KMS-11 (cell line): Measurements from ENCODE around the gene CUL7.

Experiments
- H2AFZ ChIP-seq: fragments of 200-600 bp; sonication (generic); 2 replicates; pipeline ENCODE4 v1.6.1; 2016; ENCODE audit warnings: antibody characterized with exemption, mixed run types, low read depth
- H3K27ac ChIP-seq: fragments of 200-600 bp; sonication (generic); 2 replicates; pipeline ENCODE4 v1.6.1; 2016; ENCODE audit warnings: mild to moderate bottlenecking, mixed run types
- H3K27me3 ChIP-seq: fragments of 200-600 bp; sonication (generic); 2 replicates; pipeline ENCODE4 v1.6.1; 2017; ENCODE audit warnings: mild to moderate bottlenecking, low read depth, mixed run types, moderate library complexity; ENCODE audit not compliant: insufficient read depth
- H3K36me3 ChIP-seq: fragments of 200-600 bp; sonication (generic); 2 replicates; pipeline ENCODE4 v1.6.1; 2017; ENCODE audit warnings: mild to moderate bottlenecking, mixed run types; ENCODE audit not compliant: insufficient read depth
- H3K4me1 ChIP-seq: fragments of 200-600 bp; sonication (generic); 2 replicates; pipeline ENCODE4 v1.6.1; 2016; ENCODE audit warnings: mild to moderate bottlenecking, low read depth, mixed run types; ENCODE audit not compliant: poor library complexity, severe bottlenecking
- H3K4me2 ChIP-seq: fragments of 200-600 bp; sonication (generic); 2 replicates; pipeline ENCODE4 v1.7.0; 2016; ENCODE audit warnings: mild to moderate bottlenecking, mixed run types
- H3K4me3 ChIP-seq: fragments of 200-600 bp; sonication (generic); IDR thresholded peaks from 2 replicates; pipeline ENCODE4 v1.6.1; 2017; ENCODE audit warnings: low read depth, low read length, mixed read lengths; ENCODE audit not compliant: insufficient read depth
- H3K79me2 ChIP-seq: fragments of 200-600 bp; sonication (generic); 2 replicates; pipeline ENCODE4 v1.6.1; 2016; ENCODE audit warnings: low read depth, mixed run types; ENCODE audit not compliant: insufficient read depth
- H3K9ac ChIP-seq: fragments of 200-600 bp; sonication (generic); 2 replicates; pipeline ENCODE4 v1.6.1; 2016; ENCODE audit warnings: mild to moderate bottlenecking, mixed run types
- H4K20me1 ChIP-seq: fragments of 200-600 bp; sonication (generic); 2 replicates; pipeline ENCODE4 v1.6.1; 2016; ENCODE audit warnings: mild to moderate bottlenecking, mixed run types; ENCODE audit not compliant: insufficient read depth
- CTCF ChIP-seq: fragments of 200-600 bp; sonication (generic); conservative IDR thresholded peaks from 2 replicates; pipeline ENCODE4 v1.6.1; 2017; ENCODE audit warnings: low read depth, mild to moderate bottlenecking, antibody characterized with exemption, low read length, moderate library complexity, mixed read lengths

CUL7 gene

GRCh38 chr6:43035495-43036194 lies 18.0 kb downstream of the CUL7 start:
- H3K9ac ChIP-seq: no peak overlapping the region
- H3K4me3 ChIP-seq: no peak overlapping the region
- H3K4me1 ChIP-seq: peaks cover 18% of the 10 kb centered on the region
- no peaks in the 10 kb centered on the region for H3K27me3 ChIP-seq
- H2AFZ ChIP-seq: no peak overlapping the region
- TF ChIP-seq CTCF: no peak
- H3K79me2 ChIP-seq: no peaks in the 10 kb centered on the region
- H3K36me3 ChIP-seq: no peaks in the 10 kb centered on the region
- H3K27ac ChIP-seq: no peak overlapping the region
- H3K4me2 ChIP-seq: no peak overlapping the region
- H4K20me1 ChIP-seq: no peaks in the 10 kb centered on the region

GRCh38 chr6:43034190-43034525 lies 19.5 kb downstream of the CUL7 start:
- Histone ChIP-seq H3K4me3 (no peak overlapping the region), H3K4me2 (no peak overlapping the region), H3K27ac (no peak overlapping the region), H4K20me1 (no peaks in the 10 kb centered on the region), H3K4me1 (peaks cover 9% of the 10 kb centered on the region), H2AFZ (no peak overlapping the region), H3K79me2 (no peaks in the 10 kb centered on the region), H3K9ac (no peak overlapping the region), H3K27me3 (no peaks in the 10 kb centered on the region), H3K36me3 (0 out of 2 replicates have a peak, but pooled peaks cover 6% of the 10 kb centered on the region)
- no peak for TF ChIP-seq CTCF

GRCh38 chr6:43033496-43034189 lies 20.0 kb downstream of the CUL7 start:
- no peak overlapping the region for H3K4me2 ChIP-seq
- H3K79me2 ChIP-seq: no peaks in the 10 kb centered on the region
- H3K27me3 ChIP-seq: no peaks in the 10 kb centered on the region
- H3K27ac ChIP-seq: no peak overlapping the region
- H3K4me1 ChIP-seq: peaks cover 4% of the 10 kb centered on the region
- H3K36me3 ChIP-seq: 0 out of 2 replicates have a peak, but pooled peaks cover 6% of the 10 kb centered on the region
- H3K4me3 ChIP-seq: no peak overlapping the region
- TF ChIP-seq CTCF: no peak
- H2AFZ ChIP-seq: no peak overlapping the region
- no peak overlapping the region for H3K9ac ChIP-seq
- H4K20me1 ChIP-seq: no peaks in the 10 kb centered on the region

GRCh38 chr6:43032326-43032725 lies 21.3 kb downstream of the CUL7 start:
- 0 out of 2 replicates have a peak, but pooled peaks cover 6% of the 10 kb centered on the region for H3K36me3 ChIP-seq

More at GRCh38 chr6:43032326-43032725, 21.3 kb downstream of the CUL7 start:
- Histone ChIP-seq H3K4me3 (no peak overlapping the region), H2AFZ (no peak overlapping the region), H3K79me2 (no peaks in the 10 kb centered on the region), H3K4me2 (no peak overlapping the region), H3K9ac (no peak overlapping the region), H4K20me1 (no peaks in the 10 kb centered on the region), H3K4me1 (no peaks in the 10 kb centered on the region), H3K27ac (no peak overlapping the region), H3K27me3 (no peaks in the 10 kb centered on the region)
- TF ChIP-seq CTCF: no peak
